Stomach (tissue), 9 donors: ENCODE data around the gene EIF4E. TPM values are rescaled to one million over a fixed set of nuclear protein-coding genes. Genes with fewer than 3 reads are reported as not detected.
A peak's percentile ranks its signal among the peaks of the same experiment; 100 is the strongest.
"Not testable (repeated sequence)": the region's sequence is repeated elsewhere in the genome, so short reads cannot be mapped to it uniquely, and the experiment has no call there.

Source experiments
- DNase-seq, 2 donors: peaks; one replicate each; pipeline versions ENCODE4 v3.0.0 to v3.0.0-alpha.2; 2013 to 2019
- H3K27ac ChIP-seq, 5 donors: fragments of 200-600 bp in 4 of 5; sonication (generic) in 4 of 5; one replicate each; pipeline ENCODE4 v1.5.1; 2013 to 2019; ENCODE audit warnings: mild to moderate bottlenecking in 1 of 5, moderate library complexity in 1 of 5
- H3K27me3 ChIP-seq, 3 donors: fragments of 200-600 bp; sonication (generic); one replicate each; pipeline ENCODE4 v1.5.1; 2017 to 2019; ENCODE audit warnings: mixed run types in 1 of 3
- H3K36me3 ChIP-seq, 4 donors: fragments of 200-600 bp; sonication (generic); 1 replicate in 3 of 4; 2 replicates in 1 of 4; pipeline ENCODE4 v1.5.1; 2016 to 2019
- H3K4me1 ChIP-seq, 4 donors: fragments of 200-600 bp; sonication (generic); one replicate each; pipeline ENCODE4 v1.5.1; 2016 to 2019
- H3K4me3 ChIP-seq, 4 donors: fragments of 200-600 bp; sonication (generic) in 3 of 4; one replicate each; pipeline ENCODE4 v1.5.1; 2016 to 2019; ENCODE audit warnings: mild to moderate bottlenecking in 1 of 4
- H3K9me3 ChIP-seq, 4 donors: fragments of 200-600 bp; sonication (generic); one replicate each; pipeline ENCODE4 v1.5.1; 2016 to 2019
- CTCF ChIP-seq, 7 experiments: fragments of 450-650 bp in 4 of 7; fragments of 200-600 bp in 3 of 7; sonication (generic) in 3 of 7; IDR thresholded peaks; one replicate each; pipeline ENCODE4 v1.5.1; 2016 to 2019; ENCODE audit warnings: antibody characterized with exemption in 7 of 7, control low read depth in 2 of 7, mild to moderate bottlenecking in 1 of 7
- EP300 ChIP-seq: sonication (generic); formaldehyde crosslinking; IDR thresholded peaks from one replicate; pipeline ENCODE4 v1.6.1; 2017; ENCODE audit warnings: antibody characterized with exemption
- POLR2A ChIP-seq, 4 donors: fragments of 450-650 bp; IDR thresholded peaks; one replicate each; pipeline ENCODE4 v1.6.1; 2016; ENCODE audit warnings: antibody characterized with exemption in 4 of 4, control low read depth in 2 of 4, mild to moderate bottlenecking in 1 of 4, moderate library complexity in 1 of 4
- POLR2AphosphoS5 ChIP-seq, 3 donors: sonication (generic); formaldehyde crosslinking; IDR thresholded peaks; one replicate each; pipeline ENCODE4 v1.6.1; 2016; ENCODE audit warnings: antibody characterized with exemption in 3 of 3
- WGBS, 5 donors: extraction: QIAGEN DNeasy Blood & Tissue Kit in 3 of 5; methylation state at CpG; one replicate each; pipeline versions ENCODE4 v1.1.5 to v1.1.7; 2013 to 2018; 5-methylcytosine and 5-hydroxymethylcytosine counted together
- intact Hi-C: fragments of 100-400 bp; cut with DNase I; formaldehyde crosslinking; loops from one replicate; pipeline ENCODE4 v1.15.1; 2023; ENCODE audit warnings: low total_unique reads
- polyA plus RNA-seq, 3 donors: library from polyadenylated mRNA; stranded (reverse); fragments of 200-250 nt; gene quantifications; one replicate each; pipeline ENCODE4 v1.2.3, GENCODE V29; 2013
- total RNA-seq, 5 donors: library from RNA; depleted of rRNA; stranded (reverse); fragments of >200 nt; gene quantifications; one replicate each; pipeline versions ENCODE4 v1.1.0 to v1.2.3, GENCODE V29; 2014 to 2016
- donor health status: healthy with polysubstance abuse.
- donor health status: Bipolar disorder and iron deficiency.
- donor health status: healthy.

Gene EIF4E
- total and polyA plus RNA-seq, 8 donors: 7.0 to 148 (median 53.5) TPM

- Histone ChIP-seq H3K4me1 (no peaks in the 10 kb centered on the region), H3K9me3 (peaks cover 0 to 10% (median 6%) of the 10 kb centered on the region in 4 donors), H3K36me3 (no peaks in the 10 kb centered on the region), H3K27me3 (no peaks in the 10 kb centered on the region), H3K4me3 (no peak overlapping the region), H3K27ac (no peak overlapping the region)
- DNase-seq: no peak
- intact Hi-C loops: no loop called here
- TF ChIP-seq EP300 (no peak), CTCF (IDR thresholded peaks at IDR 0.05) (no peak), POLR2AphosphoS5 (IDR thresholded peaks at IDR 0.05) (no peak), POLR2A (IDR thresholded peaks at IDR 0.05) (no peak)
Measured at GRCh38 chr4:98845960-98846359, 83.0 kb downstream of the EIF4E start.

GRCh38 chr4:98842917-98843316, 86.0 kb downstream of the EIF4E start:
- intact Hi-C loops, DNase-seq, H3K4me1 ChIP-seq, H3K9me3 ChIP-seq, H3K36me3 ChIP-seq, H3K27ac ChIP-seq, H3K4me3 ChIP-seq, H3K27me3 ChIP-seq: not testable (repeated sequence)
- 77 to 93% (median 87%) methylated on average over 11 of the region's 11 CpGs for WGBS, 5 donors

- Histone ChIP-seq H3K36me3 (no peaks in the 10 kb centered on the region), H3K9me3 (no peaks in the 10 kb centered on the region), H3K27me3 (no peaks in the 10 kb centered on the region), H3K27ac (no peak overlapping the region), H3K4me1 (no peaks in the 10 kb centered on the region), H3K4me3 (no peak overlapping the region)
- no peak for TF ChIP-seq POLR2AphosphoS5 (IDR thresholded peaks at IDR 0.05)
- TF ChIP-seq CTCF (IDR thresholded peaks at IDR 0.05): no peak
- TF ChIP-seq EP300: no peak
- no peak for TF ChIP-seq POLR2A (IDR thresholded peaks at IDR 0.05)
- WGBS, 5 donors: 29 to 54% (median 47%) methylated on average over 5 of the region's 5 CpGs
- intact Hi-C loops: no loop called here
- DNase-seq: peak in 1 of 2 donors; percentile 17
Measured at GRCh38 chr4:98838977-98839618, 89.8 kb downstream of the EIF4E start.

GRCh38 chr4:98838531-98838930, 90.4 kb downstream of the EIF4E start:
- WGBS, 5 donors: 74 to 89% (median 83%) methylated on average over 4 of the region's 4 CpGs

More at GRCh38 chr4:98838531-98838930, 90.4 kb downstream of the EIF4E start:
- H3K27me3 ChIP-seq: no peaks in the 10 kb centered on the region
- H3K9me3 ChIP-seq: no peaks in the 10 kb centered on the region
- intact Hi-C loops: no loop called here
- no peak for DNase-seq
- H3K36me3 ChIP-seq: no peaks in the 10 kb centered on the region
- no peak overlapping the region for H3K4me3 ChIP-seq
- H3K4me1 ChIP-seq: no peaks in the 10 kb centered on the region
- TF ChIP-seq EP300 (no peak), CTCF (IDR thresholded peaks at IDR 0.05) (no peak)
- no peak overlapping the region for H3K27ac ChIP-seq
